Body of pancreas (tissue), 4 donors: Measurements from ENCODE around the gene CHD6.

ENCODE experiments used
- POLR2A ChIP-seq, 3 donors: fragments of 450-650 bp; IDR thresholded peaks; one replicate each; pipeline ENCODE4 v1.6.1; 2016; ENCODE audit warnings: antibody characterized with exemption in 3 of 3, mild to moderate bottlenecking in 2 of 3
- TF ChIP-seq, protein P1 (sequence below), 7 experiments: fragments of 450-650 bp in 4 of 7; fragments of 200-600 bp in 3 of 7; sonication (generic) in 3 of 7; IDR thresholded peaks; one replicate each; pipeline ENCODE4 v1.5.1; 2016 to 2019; ENCODE audit warnings: antibody characterized with exemption in 7 of 7

DNA sequence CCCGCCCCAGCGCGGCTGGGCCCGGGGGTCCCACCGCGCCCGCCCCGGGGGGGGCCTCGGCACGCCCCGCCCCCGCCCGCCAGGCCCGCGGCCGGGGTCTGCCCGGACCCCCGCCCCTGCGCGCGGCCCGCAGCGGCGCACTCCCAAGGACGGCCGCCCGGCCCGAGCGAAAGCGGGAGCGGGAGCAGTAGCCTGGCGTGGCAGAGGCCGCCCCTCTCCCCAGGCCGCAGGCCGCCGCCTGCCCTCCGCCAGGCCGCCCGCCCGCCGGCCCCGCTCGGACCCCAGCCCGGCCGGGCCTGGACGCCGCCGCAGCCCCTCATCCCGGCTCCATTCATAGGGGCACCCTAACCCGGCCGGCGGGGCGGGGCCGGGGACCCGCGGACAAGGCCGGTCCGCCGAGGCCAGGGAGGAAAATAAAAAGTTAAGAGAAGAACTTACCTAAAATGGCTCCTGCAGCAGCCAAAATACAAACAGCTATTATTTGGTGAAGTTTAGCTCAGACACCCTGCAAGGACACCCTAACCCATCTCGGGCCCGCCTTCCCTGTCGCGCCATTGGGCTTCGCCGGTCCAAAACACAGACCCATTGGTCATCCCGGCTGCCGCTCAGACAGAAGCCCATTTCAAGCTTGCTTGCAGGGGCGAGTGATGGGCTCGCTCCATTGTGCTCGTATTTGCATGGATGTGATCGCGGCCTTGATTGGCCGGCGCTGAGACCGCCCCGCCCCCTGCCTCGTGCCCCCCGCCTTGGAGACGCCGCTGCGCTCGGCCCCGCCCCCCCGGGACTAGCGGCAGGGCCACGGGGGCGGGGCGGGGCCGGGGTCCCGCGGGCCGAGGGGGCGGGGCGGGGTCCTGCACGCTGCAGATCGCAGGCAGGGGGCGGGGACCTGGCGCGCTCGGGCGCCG is at the start of gene CHD6:
- TF ChIP-seq, protein P1, sequence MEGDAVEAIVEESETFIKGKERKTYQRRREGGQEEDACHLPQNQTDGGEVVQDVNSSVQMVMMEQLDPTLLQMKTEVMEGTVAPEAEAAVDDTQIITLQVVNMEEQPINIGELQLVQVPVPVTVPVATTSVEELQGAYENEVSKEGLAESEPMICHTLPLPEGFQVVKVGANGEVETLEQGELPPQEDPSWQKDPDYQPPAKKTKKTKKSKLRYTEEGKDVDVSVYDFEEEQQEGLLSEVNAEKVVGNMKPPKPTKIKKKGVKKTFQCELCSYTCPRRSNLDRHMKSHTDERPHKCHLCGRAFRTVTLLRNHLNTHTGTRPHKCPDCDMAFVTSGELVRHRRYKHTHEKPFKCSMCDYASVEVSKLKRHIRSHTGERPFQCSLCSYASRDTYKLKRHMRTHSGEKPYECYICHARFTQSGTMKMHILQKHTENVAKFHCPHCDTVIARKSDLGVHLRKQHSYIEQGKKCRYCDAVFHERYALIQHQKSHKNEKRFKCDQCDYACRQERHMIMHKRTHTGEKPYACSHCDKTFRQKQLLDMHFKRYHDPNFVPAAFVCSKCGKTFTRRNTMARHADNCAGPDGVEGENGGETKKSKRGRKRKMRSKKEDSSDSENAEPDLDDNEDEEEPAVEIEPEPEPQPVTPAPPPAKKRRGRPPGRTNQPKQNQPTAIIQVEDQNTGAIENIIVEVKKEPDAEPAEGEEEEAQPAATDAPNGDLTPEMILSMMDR (IDR thresholded peaks at IDR 0.05) = no peak
- TF ChIP-seq POLR2A (IDR thresholded peaks at IDR 0.05) = peak in 2 of 3 donors; percentile 62 to 66
